KG1 (cell line): Measurements from ENCODE around the gene KNDC1.

ENCODE experiments used
- DNase-seq: peaks from one replicate; lab custom pipeline; 2025; lab: John Stamatoyannopoulos, UW

KNDC1 gene

DNA sequence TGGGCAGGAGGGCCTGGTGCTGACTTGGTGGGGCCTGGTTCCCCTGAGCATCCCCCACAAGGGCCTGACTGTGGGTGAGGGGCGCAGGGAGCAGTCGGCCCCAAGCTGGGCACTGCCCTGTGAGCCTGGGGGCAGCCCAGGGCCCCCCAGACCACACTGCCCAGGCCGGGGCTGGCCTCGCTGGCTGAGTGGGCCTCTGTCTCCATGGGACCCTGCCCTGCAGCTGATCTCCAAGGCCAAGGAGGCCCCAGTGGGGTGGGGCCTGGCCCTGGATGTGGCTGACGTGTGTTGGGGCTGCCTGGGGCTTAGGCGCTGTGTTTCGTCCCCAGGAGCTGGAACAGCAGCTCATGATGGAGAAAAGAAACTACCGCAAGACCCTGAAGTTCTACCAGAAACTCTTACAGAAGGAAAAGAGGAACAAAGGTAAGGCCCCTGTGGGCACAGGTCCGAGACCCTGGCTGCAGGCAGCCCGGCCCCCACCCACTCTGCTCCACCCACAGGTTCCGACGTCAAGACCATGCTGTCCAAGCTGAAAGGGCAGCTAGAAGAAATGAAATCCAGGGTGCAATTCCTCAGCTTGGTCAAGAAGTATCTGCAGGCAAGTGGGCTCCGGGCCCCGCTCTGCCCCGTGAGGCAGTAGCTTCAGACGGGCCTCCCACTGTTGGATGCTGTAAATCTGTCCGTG lies 46.5 kb downstream of the KNDC1 start:
- no peak for DNase-seq

DNA sequence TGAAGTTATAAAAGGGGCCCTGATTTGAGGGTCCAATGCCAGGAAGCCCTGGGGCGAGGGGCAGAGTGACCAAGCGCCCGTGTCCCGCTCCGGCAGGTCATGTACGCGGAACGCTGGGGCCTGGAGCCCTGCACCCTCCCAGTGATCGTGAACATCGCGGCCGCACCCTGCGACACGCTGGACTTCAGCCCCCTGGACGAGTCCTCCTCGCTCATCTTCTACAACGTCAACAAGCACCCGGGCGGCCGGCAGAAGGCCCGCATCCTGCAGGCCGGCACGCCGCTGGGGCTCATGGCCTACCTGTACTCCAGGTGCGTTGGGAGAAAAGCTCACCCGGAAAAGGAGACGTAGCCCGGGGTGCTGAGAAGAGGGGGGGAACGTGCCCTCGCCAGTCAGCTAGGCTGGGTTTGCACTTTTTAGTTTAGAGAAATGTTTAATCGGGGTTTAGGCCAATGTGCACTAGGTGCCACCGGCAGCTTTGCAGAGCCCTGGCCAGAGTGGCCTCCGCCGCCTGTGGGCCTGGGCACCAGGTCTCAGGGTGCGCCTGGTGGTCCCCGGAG lies 47.1 kb downstream of the KNDC1 start:
- no peak for DNase-seq

GRCh38 chr10:133207627-133208026 lies 47.6 kb downstream of the KNDC1 start:
- no peak for DNase-seq

- DNase-seq = no peak
These were observed 48.4 kb downstream of the KNDC1 start for GRCh38 chr10:133208466-133208865.

GRCh38 chr10:133209117-133209516 lies 49.1 kb downstream of the KNDC1 start:
- DNase-seq = no peak

DNA sequence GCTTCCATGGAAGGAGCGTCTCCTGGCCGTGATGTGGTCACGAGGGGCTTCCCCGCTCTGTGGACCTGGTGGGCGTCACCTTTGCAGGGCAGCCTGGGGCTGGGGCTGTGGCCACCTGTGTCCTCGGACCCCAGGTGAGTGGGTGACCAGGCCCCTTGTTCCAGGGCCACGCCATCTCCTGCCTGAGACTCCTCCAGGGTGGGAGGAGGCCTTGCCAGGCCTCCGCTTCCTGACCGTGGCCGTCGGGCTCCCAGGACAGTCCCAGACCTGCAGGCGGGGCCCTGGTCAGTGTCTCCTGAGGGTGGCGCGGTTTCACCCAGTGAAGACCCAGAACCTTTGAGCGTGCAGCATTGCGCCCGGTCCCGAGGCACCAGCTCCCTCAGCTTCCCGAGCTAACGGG lies 49.6 kb downstream of the KNDC1 start:
- no peak for DNase-seq

DNA sequence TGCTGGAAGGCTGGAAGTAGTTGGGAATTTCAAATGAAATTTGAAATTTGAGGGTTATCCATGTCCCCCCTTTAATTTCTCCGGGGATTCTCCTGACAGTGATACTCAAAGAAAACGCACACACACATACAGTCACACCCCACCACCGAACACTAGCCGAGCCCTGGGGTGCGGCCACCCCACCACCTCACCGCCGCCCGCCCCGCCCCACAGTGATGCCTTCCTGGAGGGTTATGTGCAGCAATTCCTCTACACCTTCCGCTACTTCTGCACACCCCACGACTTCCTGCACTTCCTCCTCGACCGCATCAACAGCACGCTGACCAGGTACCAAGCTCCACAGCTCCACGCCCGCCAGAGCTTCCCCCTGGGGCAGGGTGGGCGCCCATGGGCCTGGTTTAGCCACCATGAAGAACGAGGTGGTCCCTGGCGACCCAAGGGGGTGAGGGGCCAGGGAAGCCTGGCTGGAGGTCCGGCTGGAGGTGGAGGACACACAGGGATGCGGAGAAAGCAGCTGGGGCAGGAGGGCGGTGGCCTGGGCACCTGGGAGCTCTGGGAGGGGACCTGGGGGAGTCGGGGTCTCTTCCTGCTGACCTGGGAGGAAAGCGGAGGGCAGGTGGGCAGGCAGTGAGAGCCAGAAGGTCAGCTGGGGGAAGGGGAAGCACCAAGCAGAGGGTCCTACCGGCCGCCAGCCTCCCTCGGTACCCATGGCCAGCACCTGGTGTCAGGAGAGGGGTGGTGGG lies 50.5 kb downstream of the KNDC1 start:
- DNase-seq = no peak

DNA sequence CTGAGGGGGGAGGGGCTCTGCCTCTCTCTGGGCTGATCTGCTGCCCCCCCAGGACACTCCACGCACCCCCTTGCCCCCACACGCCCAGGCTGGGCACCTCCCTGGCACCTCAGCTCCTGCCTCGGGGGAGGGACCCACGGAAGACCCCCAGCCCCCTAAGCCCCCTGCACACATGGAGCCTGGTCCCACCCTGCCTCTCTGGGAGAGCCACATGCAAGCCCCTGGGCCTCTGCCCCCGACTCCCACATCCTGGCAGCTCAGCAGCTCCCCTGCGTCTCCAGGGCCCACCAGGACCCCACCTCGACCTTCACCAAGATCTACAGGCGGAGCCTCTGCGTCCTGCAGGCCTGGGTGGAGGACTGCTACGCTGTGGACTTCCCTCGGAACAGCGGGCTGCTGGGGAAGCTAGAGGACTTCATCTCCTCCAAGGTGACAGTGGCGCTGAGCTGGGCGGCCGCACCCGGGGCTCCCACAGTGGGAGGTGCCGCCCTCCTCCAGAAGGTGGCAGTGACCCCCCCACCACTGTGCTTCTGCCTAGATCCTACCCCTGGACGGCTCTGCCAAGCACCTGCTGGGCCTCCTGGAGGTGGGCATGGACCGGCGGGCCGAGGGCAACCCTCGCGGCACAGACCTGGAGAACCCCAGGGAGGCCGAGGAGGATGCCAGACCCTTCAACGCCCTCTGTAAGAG lies 51.3 kb downstream of the KNDC1 start:
- no peak for DNase-seq

GRCh38 chr10:133211959-133212852 lies 52.2 kb downstream of the KNDC1 start:
- no peak for DNase-seq

- no peak for DNase-seq
These were observed 53.0 kb downstream of the KNDC1 start for GRCh38 chr10:133212853-133213494.

DNA sequence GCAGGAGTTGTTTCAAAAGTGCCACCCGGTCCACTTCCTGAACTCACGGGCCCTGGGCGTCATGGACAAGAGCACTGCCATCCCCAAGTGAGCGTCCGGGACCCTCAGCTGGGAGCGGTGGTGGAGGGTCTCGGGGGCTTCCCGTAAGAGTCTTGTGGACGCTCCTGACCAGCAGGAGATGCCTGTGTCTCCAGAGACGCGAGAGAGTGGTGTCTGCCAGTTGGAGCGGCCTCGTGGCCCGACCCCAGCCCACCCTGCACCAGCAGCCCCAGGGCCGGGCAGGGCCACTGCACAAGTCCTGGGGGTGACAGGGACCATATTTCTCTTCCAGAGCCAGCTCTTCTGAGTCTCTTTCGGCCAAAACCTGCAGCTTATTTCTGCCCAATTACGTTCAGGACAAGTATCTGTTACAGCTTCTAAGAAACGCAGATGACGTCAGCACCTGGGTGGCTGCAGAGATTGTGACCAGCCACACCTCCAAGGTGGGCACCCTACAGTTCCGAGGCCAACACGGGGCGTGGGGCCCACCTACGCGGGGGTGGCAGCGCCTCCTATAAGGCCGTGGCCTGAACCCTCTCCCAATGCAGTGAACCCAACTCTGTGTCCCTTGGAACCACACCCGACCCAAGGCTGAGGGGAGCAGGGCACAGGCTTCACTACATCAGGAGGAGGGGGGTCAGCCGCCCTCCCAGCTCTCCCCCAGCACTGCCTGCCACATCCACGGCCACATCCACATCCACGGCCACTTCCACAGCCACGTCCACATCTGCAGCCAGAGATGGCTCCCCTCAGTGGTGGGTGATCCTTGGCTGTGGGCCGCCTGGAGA lies 53.8 kb downstream of the KNDC1 start:
- no peak for DNase-seq

- no peak for DNase-seq
These were observed 54.7 kb downstream of the KNDC1 start for GRCh38 chr10:133214468-133215410.

GRCh38 chr10:133215586-133215985 lies 55.6 kb downstream of the KNDC1 start:
- DNase-seq = no peak

- no peak for DNase-seq
These were observed 56.8 kb downstream of the KNDC1 start for GRCh38 chr10:133216776-133217175.

DNA sequence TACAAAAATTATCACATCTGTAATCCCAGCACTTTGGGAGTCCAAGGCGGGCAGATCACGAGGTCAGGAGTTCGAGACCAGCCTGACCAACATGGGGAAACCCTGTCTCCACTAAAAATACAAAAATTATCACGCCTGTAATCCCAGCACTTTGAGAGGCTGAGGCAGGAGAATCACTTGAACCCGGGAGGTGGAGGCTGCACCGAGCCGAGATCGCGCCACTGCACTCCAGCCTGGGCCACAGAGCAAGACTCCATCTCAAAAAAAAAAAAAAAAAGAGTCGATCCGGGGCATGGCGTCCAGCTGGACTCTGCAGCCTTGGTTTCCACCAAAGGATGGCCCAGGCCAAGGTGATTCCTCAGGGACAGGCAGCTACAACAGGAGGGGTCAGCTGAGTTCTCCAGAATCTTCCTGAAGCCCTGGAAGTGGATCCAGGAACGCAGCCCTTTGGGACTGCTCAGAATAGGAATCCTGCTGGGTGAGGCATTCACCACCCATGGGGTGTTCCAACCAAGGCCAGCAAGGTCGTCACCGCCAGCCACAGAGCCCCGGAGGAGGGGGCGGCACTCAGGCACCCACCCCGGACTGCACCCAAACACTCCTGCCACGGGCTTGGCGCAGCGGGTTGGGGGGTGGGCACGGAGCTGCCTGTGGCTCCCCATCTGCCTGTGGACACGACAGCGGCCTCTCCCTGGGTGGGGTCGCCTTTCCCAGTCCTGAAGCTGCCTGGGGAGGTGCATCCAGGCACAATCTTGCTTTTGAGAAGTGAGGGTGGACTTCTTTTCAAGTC lies 58.0 kb downstream of the KNDC1 start:
- no peak for DNase-seq

- no peak for DNase-seq
These were observed 58.9 kb downstream of the KNDC1 start for GRCh38 chr10:133218891-133219290.

DNA sequence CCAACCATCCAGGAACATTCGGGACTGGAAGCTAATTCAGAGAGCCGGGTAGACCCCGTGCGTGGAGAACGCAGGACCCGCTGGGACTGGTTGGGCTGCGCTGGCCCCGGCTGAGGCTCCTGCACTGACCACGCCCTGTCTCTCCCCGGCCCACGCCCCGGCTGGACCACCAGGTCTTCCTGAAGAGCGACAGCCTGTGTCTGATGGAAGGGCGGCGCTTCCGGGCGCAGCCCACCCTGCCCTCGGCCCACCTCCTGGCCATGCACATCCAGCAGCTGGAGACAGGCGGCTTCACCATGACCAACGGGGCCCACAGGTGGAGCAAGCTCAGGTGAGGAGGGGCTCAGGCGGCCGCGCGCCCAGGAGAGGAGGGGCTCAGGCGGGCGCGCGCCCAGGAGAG lies 59.8 kb downstream of the KNDC1 start:
- DNase-seq = no peak

- no peak for DNase-seq
These were observed 61.3 kb downstream of the KNDC1 start for GRCh38 chr10:133221331-133221730.
